NCI-H1048 (cell line): ENCODE results near the gene IGF1R.

ENCODE experiments used
- DNase-seq: peaks from one replicate; lab custom pipeline; 2025; lab: John Stamatoyannopoulos, UW

Gene IGF1R

DNA sequence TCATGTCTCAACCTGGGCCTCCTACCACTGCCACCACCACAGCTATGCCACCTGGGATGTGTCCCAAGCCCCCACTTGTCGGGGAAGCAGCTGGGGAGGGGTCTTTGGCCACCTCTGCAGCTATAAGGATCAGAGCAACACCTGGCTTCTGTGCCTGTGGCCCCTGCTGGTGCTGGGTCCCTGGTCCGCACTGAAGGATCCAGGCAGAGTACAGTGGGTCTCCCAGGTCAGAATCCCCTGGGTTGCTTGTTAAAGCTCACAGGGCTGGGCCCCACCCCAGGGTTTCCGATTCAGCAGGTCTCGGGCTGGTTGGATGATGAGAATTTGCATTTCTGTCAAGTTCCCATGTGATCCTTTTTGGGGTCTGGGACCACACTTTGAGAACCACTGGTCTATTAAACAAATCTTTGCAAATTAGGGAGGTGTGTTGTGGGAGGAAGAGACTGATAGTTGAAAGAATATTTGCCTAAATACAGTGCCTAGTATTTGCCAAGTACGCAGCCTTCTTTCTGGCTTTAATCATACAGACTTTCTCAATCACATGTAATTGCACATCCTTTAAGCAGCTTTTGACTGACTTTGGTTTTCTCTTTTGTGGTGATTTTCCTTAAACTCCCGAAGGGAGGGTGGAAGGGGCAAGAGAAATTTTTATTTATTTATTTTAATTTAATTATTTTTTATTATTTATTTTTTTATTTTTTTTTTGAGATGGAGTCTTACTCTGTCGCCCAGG lies 127.3 kb downstream of the IGF1R start:
- DNase-seq = peak; percentile 23

DNA sequence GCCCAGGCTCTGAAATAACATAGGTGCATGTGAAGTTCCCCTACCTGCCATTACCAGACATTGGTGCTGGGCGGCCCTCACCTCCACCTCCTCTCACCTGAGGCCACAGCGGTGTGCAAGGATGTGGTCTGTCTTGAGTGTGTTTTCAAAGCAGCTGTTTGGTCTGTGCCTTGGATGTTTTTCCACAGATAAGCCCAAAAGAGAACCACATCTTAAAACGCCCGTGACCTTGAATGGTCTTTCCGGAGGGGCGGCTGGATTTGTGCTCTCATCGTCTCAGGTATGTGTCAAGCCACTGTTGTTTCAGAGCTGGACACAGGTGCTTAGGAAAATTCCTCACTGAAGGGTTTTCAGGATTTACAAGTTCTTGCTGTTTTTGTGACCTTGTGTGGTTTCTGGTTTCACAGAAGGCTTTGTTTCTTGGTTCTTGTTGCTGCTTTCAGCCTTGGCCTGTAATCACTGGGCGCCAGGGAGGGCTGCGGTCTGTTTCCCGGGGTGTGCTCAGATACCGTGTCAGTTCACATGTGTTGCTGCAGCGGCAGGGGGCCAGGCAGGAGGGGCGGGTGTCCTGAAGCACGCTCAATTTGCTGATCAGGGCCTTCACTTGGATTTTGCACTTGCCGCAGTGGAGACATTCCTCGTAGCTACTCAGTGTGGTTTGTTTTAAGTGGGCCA lies 128.4 kb downstream of the IGF1R start:
- no peak for DNase-seq

- DNase-seq = no peak
Measured at GRCh38 chr15:98777426-98777825, 129.1 kb downstream of the IGF1R start.

GRCh38 chr15:98778263-98778959 lies 130.1 kb downstream of the IGF1R start:
- no peak for DNase-seq

DNA sequence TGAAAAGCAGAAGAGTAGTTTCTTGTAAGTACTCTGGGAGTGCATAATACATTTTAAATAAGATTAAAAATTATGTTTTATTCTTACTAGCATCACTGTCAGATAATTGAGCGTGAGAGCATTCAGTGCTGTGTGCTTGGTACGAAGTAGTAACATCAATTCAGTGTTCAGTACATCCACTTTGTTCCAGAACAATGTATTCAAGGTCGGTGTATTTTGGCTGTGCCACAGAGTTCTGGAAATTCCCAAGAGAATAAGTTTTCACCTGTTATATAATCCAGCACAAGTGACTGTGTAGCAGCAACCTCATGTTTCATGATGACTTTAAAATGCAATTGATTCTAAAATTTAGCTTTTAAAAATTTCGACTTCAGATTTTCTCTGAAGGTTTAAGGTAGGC lies 130.6 kb downstream of the IGF1R start:
- no peak for DNase-seq

- no peak for DNase-seq
Measured at GRCh38 chr15:98779463-98780071, 131.2 kb downstream of the IGF1R start.

- no peak for DNase-seq
Measured at GRCh38 chr15:98781838-98782237, 133.5 kb downstream of the IGF1R start.

- no peak for DNase-seq
Measured at GRCh38 chr15:98782801-98783200, 134.5 kb downstream of the IGF1R start.

DNA sequence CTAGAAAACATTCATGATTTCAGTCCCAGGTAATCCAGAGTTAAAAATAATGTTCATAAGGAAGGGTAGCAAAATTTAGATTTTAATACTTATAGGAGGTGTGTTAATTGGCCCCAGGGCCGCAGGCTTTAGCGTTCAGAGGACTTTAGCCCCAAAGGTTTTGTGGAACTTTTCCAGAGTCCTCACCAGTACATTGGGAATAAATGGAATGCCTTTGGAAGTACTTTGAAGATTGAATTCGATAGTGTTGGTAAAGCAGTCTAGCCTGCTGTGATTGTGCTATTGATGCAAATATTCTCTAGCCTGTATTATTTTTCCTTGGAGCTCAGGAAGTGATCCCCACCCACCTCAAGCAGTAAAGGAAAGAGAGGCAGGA lies 137.1 kb downstream of the IGF1R start:
- no peak for DNase-seq

GRCh38 chr15:98785807-98786621 lies 137.7 kb downstream of the IGF1R start:
- no peak for DNase-seq

DNA sequence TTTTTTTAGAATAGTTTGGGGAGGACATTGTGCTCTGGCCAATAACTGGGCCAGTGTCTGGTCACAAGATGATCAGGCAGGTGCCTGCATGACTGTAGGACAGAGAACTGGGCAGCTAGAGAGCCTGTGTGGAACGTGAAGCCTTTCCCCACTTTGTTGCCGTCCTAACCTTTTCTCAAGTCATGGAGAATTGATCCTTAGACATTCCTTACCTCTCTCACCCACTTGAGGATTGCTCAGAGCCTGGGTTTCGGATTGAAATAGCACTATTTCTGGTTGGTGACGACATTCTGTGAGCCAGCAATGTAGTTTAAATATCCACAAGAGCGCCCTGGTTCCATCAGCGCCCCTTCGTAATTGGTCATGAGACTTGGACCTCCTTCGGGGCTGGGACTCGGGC lies 138.4 kb downstream of the IGF1R start:
- DNase-seq = no peak

DNA sequence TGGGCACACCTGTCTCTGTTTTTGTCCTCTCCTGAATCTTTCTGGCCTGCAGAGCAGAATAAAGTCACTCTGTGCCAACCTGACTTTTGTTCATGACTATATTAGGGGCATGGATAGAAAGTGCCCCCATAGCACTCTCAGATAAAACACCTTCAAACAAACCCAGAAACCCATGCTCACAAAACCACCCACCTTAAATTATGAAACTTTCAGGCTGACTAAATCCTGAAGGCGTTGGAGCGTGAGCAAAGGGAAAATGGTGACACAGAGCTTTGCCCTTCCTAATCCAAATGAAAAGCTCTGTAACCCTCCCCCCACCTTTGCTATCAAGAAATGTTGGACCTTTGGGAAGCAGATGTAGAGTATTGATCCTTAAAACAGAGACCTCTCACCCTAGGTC lies 138.9 kb downstream of the IGF1R start:
- no peak for DNase-seq

- no peak for DNase-seq
Measured at GRCh38 chr15:98787936-98788757, 139.8 kb downstream of the IGF1R start.

- DNase-seq = no peak
Measured at GRCh38 chr15:98789020-98789419, 140.7 kb downstream of the IGF1R start.

GRCh38 chr15:98790270-98790669 lies 141.9 kb downstream of the IGF1R start:
- no peak for DNase-seq

DNA sequence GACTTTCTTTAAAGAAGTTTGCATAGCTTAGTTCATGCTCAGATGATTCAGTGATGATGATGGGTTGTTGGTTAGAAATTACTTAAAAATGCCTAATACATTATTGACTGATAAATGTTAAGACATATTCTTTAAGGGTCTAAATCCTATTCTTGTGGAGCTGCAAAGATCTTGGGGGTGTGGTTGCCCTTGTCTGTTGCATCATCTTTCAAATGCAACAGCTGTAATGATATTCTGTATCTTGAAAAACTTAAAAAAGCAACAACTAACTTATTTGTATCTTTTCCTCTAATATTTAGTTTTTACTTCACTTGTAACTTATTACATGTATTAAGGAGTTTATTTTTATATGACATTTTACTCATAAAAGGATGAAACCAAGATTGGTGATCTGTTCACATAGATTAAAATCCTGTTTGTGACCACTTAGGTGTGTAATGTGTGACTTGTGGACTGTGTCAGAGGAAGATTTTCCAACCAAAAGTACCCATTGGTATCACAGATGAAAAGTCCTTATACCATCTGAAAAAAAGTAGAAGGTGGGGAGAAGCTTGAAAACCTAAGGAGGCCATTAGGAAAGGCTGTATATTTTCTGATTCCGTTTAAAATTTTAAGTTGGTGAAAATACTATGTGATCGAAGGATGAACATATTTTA lies 142.8 kb downstream of the IGF1R start:
- DNase-seq = no peak

DNA sequence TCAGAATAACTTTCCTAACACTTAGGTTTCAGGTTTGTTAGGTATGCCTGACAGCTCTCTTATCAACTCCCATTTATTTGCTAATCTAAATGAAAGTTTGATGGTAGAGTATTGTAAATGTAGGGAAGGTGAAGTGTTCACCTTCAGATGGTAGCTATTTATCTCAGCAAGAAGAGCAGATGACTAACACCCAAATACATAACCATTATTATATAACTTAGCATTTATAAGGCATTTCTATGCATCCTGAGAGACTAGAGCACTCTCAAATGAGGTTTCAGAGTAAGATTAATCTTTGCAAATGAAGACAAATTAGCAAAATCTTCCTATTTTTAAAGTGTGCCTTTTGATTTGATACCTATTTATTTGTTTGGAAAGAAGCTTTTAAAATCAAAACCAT lies 143.8 kb downstream of the IGF1R start:
- DNase-seq = no peak

DNA sequence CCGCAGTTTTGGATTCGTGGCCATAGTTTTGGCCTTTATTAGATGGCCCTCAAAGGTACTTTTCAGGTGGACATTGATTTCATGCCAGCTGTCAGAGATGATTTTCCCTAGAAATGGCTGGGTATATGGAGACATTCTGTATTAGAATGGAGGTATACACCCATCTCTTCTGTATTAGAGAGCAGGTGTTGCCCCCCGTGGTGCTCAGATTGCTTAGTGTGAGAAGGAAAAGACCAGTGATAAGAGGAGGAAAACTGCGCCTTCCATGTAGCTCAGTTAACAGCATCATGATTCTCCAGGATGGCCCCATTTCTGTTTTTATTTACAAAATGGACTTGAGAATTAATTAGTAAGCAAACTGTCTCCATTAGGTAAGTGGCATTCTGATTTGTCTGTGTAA lies 145.9 kb downstream of the IGF1R start:
- no peak for DNase-seq

GRCh38 chr15:98794748-98795147 lies 146.4 kb downstream of the IGF1R start:
- no peak for DNase-seq

DNA sequence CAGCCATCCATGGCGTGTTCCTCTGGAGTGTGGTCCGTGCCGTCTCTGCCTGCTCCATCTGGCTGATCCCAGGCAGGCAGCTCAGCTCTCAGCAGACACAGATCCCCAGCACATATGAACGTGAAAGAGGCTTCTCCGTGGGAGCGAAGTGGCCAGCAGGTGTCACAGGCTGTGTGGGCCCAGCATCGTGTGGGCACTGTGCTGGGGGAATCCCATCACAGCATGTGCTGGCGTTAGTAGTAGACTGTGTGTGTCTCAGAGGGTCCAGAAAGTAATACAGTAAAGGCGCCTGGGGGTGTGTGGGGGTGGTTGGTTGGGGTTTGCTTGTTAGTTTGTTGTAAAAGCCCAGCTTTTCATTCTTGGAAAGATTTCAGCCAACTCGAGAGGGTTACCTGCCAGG lies 147.6 kb downstream of the IGF1R start:
- DNase-seq = no peak
